ENCODE data around the gene PLEKHA7. TPM values are rescaled to one million over a fixed set of nuclear protein-coding genes. Genes with fewer than 3 reads are reported as not detected.

PLEKHA7 gene
- polyA plus RNA-seq, 1 of the 3 experiments (the other 2 are of a cell fraction): 0.12 TPM

DNA sequence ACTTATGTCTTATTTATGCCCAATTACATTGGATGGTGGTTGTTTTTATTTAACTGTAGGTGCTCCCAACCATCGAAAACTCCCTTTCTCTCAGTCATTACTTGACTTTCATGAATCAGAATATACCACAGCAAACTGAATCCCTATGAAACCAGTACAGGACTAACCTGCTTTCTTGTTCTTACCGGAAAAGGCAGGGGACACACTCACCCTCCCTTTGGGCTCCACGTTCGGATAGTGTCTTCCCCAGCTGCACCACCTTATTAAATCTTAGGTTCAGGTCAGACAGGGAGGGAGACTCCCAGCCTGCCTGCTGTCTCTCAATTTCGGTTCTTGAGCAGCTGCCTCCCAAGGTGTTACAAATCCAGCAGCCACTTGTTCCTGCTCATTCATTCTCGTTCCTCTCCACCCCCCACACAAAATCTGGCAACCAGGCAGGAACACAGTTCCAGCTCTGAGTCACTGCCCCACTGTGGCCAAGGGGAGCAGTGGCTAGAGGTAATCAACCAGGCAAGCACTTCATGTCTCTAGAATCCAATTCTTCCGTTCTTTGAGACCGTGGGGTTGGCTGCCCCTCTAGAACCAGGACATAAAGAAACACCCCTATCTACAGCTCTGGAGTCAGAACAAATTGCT, 133.0 kb downstream of the PLEKHA7 start:
- Histone ChIP-seq H3F3A (replicated peaks; ENCODE audit: insufficient read depth) (no peaks in the 10 kb centered on the region), H3K4me3 (ENCODE audit: low read depth in 2 of 2, low read length in 1 of 2) (no peak overlapping the region), H3K9ac (no peak overlapping the region), H3K79me2 (ENCODE audit: insufficient read depth) (no peaks in the 10 kb centered on the region), H3K36me3 (replicated peaks in 1 of 2; ENCODE audit: control insufficient read depth in 1 of 2, insufficient read depth in 2 of 2, low read length in 1 of 2) (no peaks in the 10 kb centered on the region), H3K4me1 (ENCODE audit: control insufficient read depth in 1 of 2, insufficient read depth in 2 of 2, low read depth in 1 of 2, low read length in 1 of 2) (no peaks in the 10 kb centered on the region; a peak in 2 of 4 replicates), H3K27ac (ENCODE audit: low read depth in 2 of 2, low read length in 1 of 2) (no peak overlapping the region), H3K9me2 (no peaks in the 10 kb centered on the region), H3K27me3 (ENCODE audit: insufficient read depth) (no peaks in the 10 kb centered on the region), H3K4me2 (no peak overlapping the region), H3K9me3 (no peaks in the 10 kb centered on the region), H4K20me1 (ENCODE audit: insufficient read depth) (no peaks in the 10 kb centered on the region), H2AFZ (ENCODE audit: low read depth) (no peak overlapping the region)
- TF ChIP-seq, protein P1, sequence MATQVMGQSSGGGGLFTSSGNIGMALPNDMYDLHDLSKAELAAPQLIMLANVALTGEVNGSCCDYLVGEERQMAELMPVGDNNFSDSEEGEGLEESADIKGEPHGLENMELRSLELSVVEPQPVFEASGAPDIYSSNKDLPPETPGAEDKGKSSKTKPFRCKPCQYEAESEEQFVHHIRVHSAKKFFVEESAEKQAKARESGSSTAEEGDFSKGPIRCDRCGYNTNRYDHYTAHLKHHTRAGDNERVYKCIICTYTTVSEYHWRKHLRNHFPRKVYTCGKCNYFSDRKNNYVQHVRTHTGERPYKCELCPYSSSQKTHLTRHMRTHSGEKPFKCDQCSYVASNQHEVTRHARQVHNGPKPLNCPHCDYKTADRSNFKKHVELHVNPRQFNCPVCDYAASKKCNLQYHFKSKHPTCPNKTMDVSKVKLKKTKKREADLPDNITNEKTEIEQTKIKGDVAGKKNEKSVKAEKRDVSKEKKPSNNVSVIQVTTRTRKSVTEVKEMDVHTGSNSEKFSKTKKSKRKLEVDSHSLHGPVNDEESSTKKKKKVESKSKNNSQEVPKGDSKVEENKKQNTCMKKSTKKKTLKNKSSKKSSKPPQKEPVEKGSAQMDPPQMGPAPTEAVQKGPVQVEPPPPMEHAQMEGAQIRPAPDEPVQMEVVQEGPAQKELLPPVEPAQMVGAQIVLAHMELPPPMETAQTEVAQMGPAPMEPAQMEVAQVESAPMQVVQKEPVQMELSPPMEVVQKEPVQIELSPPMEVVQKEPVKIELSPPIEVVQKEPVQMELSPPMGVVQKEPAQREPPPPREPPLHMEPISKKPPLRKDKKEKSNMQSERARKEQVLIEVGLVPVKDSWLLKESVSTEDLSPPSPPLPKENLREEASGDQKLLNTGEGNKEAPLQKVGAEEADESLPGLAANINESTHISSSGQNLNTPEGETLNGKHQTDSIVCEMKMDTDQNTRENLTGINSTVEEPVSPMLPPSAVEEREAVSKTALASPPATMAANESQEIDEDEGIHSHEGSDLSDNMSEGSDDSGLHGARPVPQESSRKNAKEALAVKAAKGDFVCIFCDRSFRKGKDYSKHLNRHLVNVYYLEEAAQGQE (IDR thresholded peaks at IDR 0.05; ENCODE audit: low read depth, low read length): no peak
- TF ChIP-seq, protein P2, sequence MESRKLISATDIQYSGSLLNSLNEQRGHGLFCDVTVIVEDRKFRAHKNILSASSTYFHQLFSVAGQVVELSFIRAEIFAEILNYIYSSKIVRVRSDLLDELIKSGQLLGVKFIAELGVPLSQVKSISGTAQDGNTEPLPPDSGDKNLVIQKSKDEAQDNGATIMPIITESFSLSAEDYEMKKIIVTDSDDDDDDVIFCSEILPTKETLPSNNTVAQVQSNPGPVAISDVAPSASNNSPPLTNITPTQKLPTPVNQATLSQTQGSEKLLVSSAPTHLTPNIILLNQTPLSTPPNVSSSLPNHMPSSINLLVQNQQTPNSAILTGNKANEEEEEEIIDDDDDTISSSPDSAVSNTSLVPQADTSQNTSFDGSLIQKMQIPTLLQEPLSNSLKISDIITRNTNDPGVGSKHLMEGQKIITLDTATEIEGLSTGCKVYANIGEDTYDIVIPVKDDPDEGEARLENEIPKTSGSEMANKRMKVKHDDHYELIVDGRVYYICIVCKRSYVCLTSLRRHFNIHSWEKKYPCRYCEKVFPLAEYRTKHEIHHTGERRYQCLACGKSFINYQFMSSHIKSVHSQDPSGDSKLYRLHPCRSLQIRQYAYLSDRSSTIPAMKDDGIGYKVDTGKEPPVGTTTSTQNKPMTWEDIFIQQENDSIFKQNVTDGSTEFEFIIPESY (IDR thresholded peaks at IDR 0.05; ENCODE audit: borderline replicate concordance, low read depth): no peak
- TF ChIP-seq RFX5 (IDR thresholded peaks at IDR 0.05; ENCODE audit: low read length) (no peak), TCF12 (IDR thresholded peaks at IDR 0.05) (no peak)
- CTCF ChIA-PET: interaction anchor here (1.2 kb wide), 2 partner anchors 10 to 96 kb away, joined by 3 to 4 read pairs; no protein-coding TSS in a partner anchor
- WGBS (ENCODE audit: low lambda C conversion rate): 75% methylated on average over 7 of the region's 8 CpGs
- POLR2A ChIA-PET: interaction anchor here (0.5 kb wide), 1 partner anchor 473 kb away, joined by 4 read pairs; no protein-coding TSS in a partner anchor
- DNase-seq: no peak

DNA sequence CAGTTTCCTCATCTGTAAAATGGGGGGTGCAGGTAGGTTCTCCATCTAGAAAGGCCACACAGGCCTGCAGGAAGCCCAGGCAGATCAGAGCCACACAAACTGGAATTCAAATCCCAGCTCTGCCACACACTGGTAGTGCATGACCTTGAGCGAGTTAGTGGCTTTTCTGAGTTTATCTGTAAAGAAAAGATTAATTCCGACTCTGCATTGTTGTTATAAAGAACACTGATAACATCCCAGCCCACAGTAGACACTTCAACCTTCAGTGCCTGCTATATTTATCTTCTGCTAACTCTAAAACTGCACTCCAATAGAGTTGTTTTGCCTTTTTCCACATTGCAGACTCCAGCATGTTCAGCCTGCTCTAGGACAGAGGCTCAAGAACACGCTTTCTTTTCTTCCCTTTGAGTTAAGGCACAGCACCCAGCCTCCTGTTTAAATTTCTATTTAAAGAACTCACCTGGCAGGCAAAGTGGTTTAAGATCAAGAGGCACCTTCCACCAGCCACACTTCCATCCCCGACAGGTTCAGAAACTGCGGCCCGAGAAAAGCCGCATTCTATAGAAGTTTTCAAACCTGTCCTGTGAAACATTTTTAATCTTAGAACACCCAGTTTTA, 133.9 kb downstream of the PLEKHA7 start:
- no peaks in the 10 kb centered on the region for H3K36me3 ChIP-seq (replicated peaks in 1 of 2; ENCODE audit: control insufficient read depth in 1 of 2, insufficient read depth in 2 of 2, low read length in 1 of 2)
- no peaks in the 10 kb centered on the region for H3K9me2 ChIP-seq
- WGBS (ENCODE audit: low lambda C conversion rate): 69% methylated on average over 7 of the region's 7 CpGs
- ChIA-PET POLR2A (no interaction called here), CTCF (interaction anchor here (0.7 kb wide), 1 partner anchor 60 kb away, joined by 3 read pairs; no protein-coding TSS in a partner anchor)
- H3K9ac ChIP-seq: no peak overlapping the region
- H4K20me1 ChIP-seq (ENCODE audit: insufficient read depth): no peaks in the 10 kb centered on the region
- H3K79me2 ChIP-seq (ENCODE audit: insufficient read depth): no peaks in the 10 kb centered on the region
- H3F3A ChIP-seq (replicated peaks; ENCODE audit: insufficient read depth): no peaks in the 10 kb centered on the region
- no peak overlapping the region for H3K27ac ChIP-seq (ENCODE audit: low read depth in 2 of 2, low read length in 1 of 2)
- no peak overlapping the region for H3K4me2 ChIP-seq
- TF ChIP-seq FOXJ3 (CRISPR knock-in tag; IDR thresholded peaks at IDR 0.05) (no peak), SMC3 (IDR thresholded peaks at IDR 0.05; ENCODE audit: low read depth, low read length) (no peak), NRF1 (IDR thresholded peaks at IDR 0.05; ENCODE audit: low read depth, low read length) (no peak)
- TF ChIP-seq, protein P3, sequence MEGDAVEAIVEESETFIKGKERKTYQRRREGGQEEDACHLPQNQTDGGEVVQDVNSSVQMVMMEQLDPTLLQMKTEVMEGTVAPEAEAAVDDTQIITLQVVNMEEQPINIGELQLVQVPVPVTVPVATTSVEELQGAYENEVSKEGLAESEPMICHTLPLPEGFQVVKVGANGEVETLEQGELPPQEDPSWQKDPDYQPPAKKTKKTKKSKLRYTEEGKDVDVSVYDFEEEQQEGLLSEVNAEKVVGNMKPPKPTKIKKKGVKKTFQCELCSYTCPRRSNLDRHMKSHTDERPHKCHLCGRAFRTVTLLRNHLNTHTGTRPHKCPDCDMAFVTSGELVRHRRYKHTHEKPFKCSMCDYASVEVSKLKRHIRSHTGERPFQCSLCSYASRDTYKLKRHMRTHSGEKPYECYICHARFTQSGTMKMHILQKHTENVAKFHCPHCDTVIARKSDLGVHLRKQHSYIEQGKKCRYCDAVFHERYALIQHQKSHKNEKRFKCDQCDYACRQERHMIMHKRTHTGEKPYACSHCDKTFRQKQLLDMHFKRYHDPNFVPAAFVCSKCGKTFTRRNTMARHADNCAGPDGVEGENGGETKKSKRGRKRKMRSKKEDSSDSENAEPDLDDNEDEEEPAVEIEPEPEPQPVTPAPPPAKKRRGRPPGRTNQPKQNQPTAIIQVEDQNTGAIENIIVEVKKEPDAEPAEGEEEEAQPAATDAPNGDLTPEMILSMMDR (IDR thresholded peaks at IDR 0.05): no peak
- TF ChIP-seq, protein P1 (IDR thresholded peaks at IDR 0.05; ENCODE audit: low read depth, low read length): no peak
- H3K4me1 ChIP-seq (ENCODE audit: control insufficient read depth in 1 of 2, insufficient read depth in 2 of 2, low read depth in 1 of 2, low read length in 1 of 2): no peaks in the 10 kb centered on the region; a peak in 2 of 4 replicates
- no peak for DNase-seq
- no peak overlapping the region for H3K4me3 ChIP-seq (ENCODE audit: low read depth in 2 of 2, low read length in 1 of 2)
- no peaks in the 10 kb centered on the region for H3K27me3 ChIP-seq (ENCODE audit: insufficient read depth)
- no peaks in the 10 kb centered on the region for H3K9me3 ChIP-seq
- H2AFZ ChIP-seq (ENCODE audit: low read depth): no peak overlapping the region
